HEK293 (cell line): ENCODE results near the gene INS.

Experiments used
- CTCF ChIA-PET: fragments of 350-600 bp; formaldehyde crosslinking; extraction: SDS; loops from one replicate; lab custom pipeline; 2021; ENCODE audit warnings: antibody characterized with exemption; lab: Yijun Ruan, JAX
- POLR2A ChIA-PET: fragments of 300-600 bp; formaldehyde crosslinking; extraction: SDS; loops from one replicate; lab custom pipeline; 2020; ENCODE audit warnings: antibody characterized with exemption, inconsistent platforms; lab: Yijun Ruan, JAX
- H3K27ac ChIP-seq: fragments of 200-500 bp; sonication (Bioruptor generic); 2 replicates; pipeline ENCODE4 v1.5.1; 2014; ENCODE audit warnings: low read depth, low read length, control low read depth, inconsistent platforms; ENCODE audit errors: extremely low read depth
- H3K36me3 ChIP-seq, 2 experiments: fragments of 200-500 bp in 1 of 2; sonication (Bioruptor generic) in 1 of 2; 1 replicate in 1 of 2; 2 replicates in 1 of 2; pipeline ENCODE4 v1.5.1; 2014 to 2017; ENCODE audit warnings: inconsistent platforms in 2 of 2, low read length in 2 of 2; ENCODE audit not compliant: control insufficient read depth in 2 of 2, insufficient read depth in 1 of 2
- H3K4me1 ChIP-seq: fragments of 200-500 bp; sonication (Bioruptor generic); 2 replicates; pipeline ENCODE4 v1.5.1; 2014; ENCODE audit warnings: mild to moderate bottlenecking, low read length, inconsistent platforms; ENCODE audit not compliant: control insufficient read depth, insufficient read depth
- H3K4me3 ChIP-seq: 2 replicates; pipeline ENCODE4 v1.5.1; 2011; ENCODE audit warnings: low read depth, mild to moderate bottlenecking, control low read depth, low read length, moderate library complexity
- H3K9me3 ChIP-seq: fragments of 200-500 bp; sonication (Bioruptor generic); 2 replicates; pipeline ENCODE4 v1.5.1; 2014; ENCODE audit warnings: low read depth, low read length, inconsistent platforms; ENCODE audit not compliant: control insufficient read depth, insufficient read depth
- BCL11B ChIP-seq: fragments of 450-650 bp; formaldehyde crosslinking; IDR thresholded peaks from 2 replicates; pipeline ENCODE4 v1.5.1; 2016; ENCODE audit warnings: low read depth, missing biosample characterization, missing genetic modification characterization
- GLI2 ChIP-seq: fragments of 450-650 bp; formaldehyde crosslinking; IDR thresholded peaks from 2 replicates; pipeline ENCODE4; 2017; ENCODE audit warnings: missing biosample characterization, missing genetic modification characterization, low read depth, borderline replicate concordance
- HOXD13 ChIP-seq: sonication (generic); formaldehyde crosslinking; IDR thresholded peaks from 2 replicates; pipeline ENCODE4 v1.8.0; 2022; ENCODE audit warnings: missing genetic modification reagents, borderline replicate concordance
- KLF7 ChIP-seq: fragments of 450-650 bp; formaldehyde crosslinking; IDR thresholded peaks from 2 replicates; pipeline ENCODE4 v1.5.1; 2016; ENCODE audit warnings: missing biosample characterization, missing genetic modification characterization, borderline replicate concordance
- KLF9 ChIP-seq: fragments of 450-650 bp; formaldehyde crosslinking; IDR thresholded peaks from 2 replicates; pipeline ENCODE4 v1.5.1; 2016; ENCODE audit warnings: missing biosample characterization, missing genetic modification characterization, low read depth
- YY1 ChIP-seq: fragments of 450-650 bp; formaldehyde crosslinking; IDR thresholded peaks from 2 replicates; pipeline ENCODE4 v1.5.1; 2018; ENCODE audit warnings: missing biosample characterization, missing genetic modification characterization
- ZBTB48 ChIP-seq: fragments of 450-650 bp; formaldehyde crosslinking; IDR thresholded peaks from 2 replicates; pipeline ENCODE4 v1.5.1; 2016; ENCODE audit warnings: missing biosample characterization, missing genetic modification characterization
- ZFP41 ChIP-seq: fragments of 450-650 bp; formaldehyde crosslinking; IDR thresholded peaks from 2 replicates; pipeline ENCODE4 v1.5.1; 2016; ENCODE audit warnings: missing biosample characterization, missing genetic modification characterization, borderline replicate concordance
- ZNF10 ChIP-seq: fragments of 450-650 bp; formaldehyde crosslinking; IDR thresholded peaks from 2 replicates; pipeline ENCODE4 v1.5.1; 2017; ENCODE audit warnings: missing biosample characterization, missing genetic modification characterization
- ZNF133 ChIP-seq: fragments of 450-650 bp; formaldehyde crosslinking; IDR thresholded peaks from 2 replicates; pipeline ENCODE4 v1.5.1; 2016; ENCODE audit warnings: missing biosample characterization, missing genetic modification characterization
- ZNF174 ChIP-seq: fragments of 450-650 bp; formaldehyde crosslinking; IDR thresholded peaks from 2 replicates; pipeline ENCODE4 v1.5.0; 2017; ENCODE audit warnings: missing biosample characterization, mild to moderate bottlenecking, missing genetic modification characterization
- ZNF2 ChIP-seq: fragments of 450-650 bp; formaldehyde crosslinking; IDR thresholded peaks from 2 replicates; pipeline ENCODE4 v1.5.1; 2016; ENCODE audit warnings: missing biosample characterization, missing genetic modification characterization
- ZNF223 ChIP-seq: fragments of 450-650 bp; formaldehyde crosslinking; IDR thresholded peaks from 2 replicates; pipeline ENCODE4 v1.5.1; 2016; ENCODE audit warnings: missing biosample characterization, missing genetic modification characterization
- ZNF610 ChIP-seq: fragments of 450-650 bp; formaldehyde crosslinking; IDR thresholded peaks from 2 replicates; pipeline ENCODE4 v1.5.1; 2016; ENCODE audit warnings: missing biosample characterization, missing genetic modification characterization, borderline replicate concordance
- ZNF626 ChIP-seq: fragments of 450-650 bp; sonication (Bioruptor Pico); formaldehyde crosslinking; IDR thresholded peaks from 2 replicates; pipeline ENCODE4 v1.5.1; 2018; ENCODE audit warnings: missing biosample characterization, missing genetic modification characterization, inconsistent platforms
- TF ChIP-seq, protein P1 (sequence below): fragments of 450-650 bp; formaldehyde crosslinking; IDR thresholded peaks from 2 replicates; pipeline ENCODE4 v1.5.1; 2016; ENCODE audit warnings: missing biosample characterization, missing genetic modification characterization
- TF ChIP-seq, protein P2 (sequence below): fragments of 450-650 bp; formaldehyde crosslinking; IDR thresholded peaks from 2 replicates; pipeline ENCODE4 v1.5.1; 2017; ENCODE audit warnings: missing biosample characterization, missing genetic modification characterization
- TF ChIP-seq, protein P3 (sequence below): fragments of 450-650 bp; formaldehyde crosslinking; IDR thresholded peaks from 2 replicates; pipeline ENCODE4 v1.5.1; 2016; ENCODE audit warnings: missing biosample characterization, missing genetic modification characterization
- TF ChIP-seq, protein P4 (sequence below): fragments of 450-650 bp; formaldehyde crosslinking; IDR thresholded peaks from 2 replicates; pipeline ENCODE4 v1.5.1; 2017; ENCODE audit warnings: missing biosample characterization, missing genetic modification characterization
- TF ChIP-seq, protein P5 (sequence below): fragments of 450-650 bp; formaldehyde crosslinking; IDR thresholded peaks from 2 replicates; pipeline ENCODE4 v1.5.1; 2016; ENCODE audit warnings: missing biosample characterization, missing genetic modification characterization
- TF ChIP-seq, protein P6 (sequence below): fragments of 450-650 bp; formaldehyde crosslinking; IDR thresholded peaks from 2 replicates; pipeline ENCODE4 v1.5.1; 2017; ENCODE audit warnings: missing biosample characterization, missing genetic modification characterization

INS gene

DNA sequence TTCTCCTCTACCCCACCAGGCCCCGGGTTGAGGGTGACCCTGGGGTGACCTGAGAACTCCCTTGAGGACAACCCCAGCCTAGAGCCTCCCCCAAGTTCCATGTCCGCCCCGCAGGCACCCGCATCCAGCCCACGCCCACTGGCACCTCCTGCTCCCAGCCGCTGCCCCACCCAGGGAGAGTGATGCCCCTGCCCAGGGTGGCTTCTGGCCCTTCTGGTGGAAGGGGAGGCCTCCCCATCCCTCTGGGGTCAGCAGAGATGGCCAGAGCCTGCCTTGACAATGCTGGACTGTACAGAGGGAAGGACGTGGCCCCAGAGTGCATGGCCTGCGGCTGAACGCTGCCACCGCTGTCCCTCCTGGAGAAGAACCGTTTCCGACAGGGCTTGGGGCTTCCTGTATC lies 11.7 kb upstream of the INS start (continued):
- no peak for TF ChIP-seq KLF7 (tag by site-specific recombination)
- TF ChIP-seq ZNF10 (tag by site-specific recombination): no peak
- TF ChIP-seq ZNF610 (tag by site-specific recombination): no peak
- TF ChIP-seq, all 188 proteins: peak for 0

DNA sequence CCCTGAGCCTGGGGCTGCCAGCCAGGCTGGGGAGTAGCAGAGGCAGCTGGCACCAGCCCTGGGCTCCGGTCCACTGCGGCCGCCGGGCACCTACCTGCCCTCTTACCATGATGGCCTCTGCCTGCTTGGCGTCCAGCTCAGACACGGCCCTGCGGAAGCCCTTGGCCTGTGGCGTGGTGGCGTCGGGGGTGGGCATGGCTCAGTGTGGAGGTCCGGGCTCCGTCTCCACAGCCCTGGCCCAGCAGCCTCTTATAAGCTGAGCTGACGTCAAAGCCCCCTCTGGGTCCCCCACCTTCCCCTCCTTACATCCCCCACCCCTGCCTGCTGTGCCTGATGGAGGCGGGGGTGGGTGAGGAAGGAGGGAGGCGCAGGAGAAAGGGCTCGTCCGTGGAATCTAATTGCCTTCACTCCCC lies 10.6 kb upstream of the INS start, which contains the start of gene TH:
Gene TH (minus strand): TSS at position 225 of the 413 bp plus-strand sequence. CDS start 29 bp downstream, at position 196.
- POLR2A ChIA-PET: no interaction called here
- CTCF ChIA-PET: interaction anchor here (0.7 to 1.9 kb wide), 3 partner anchors 23 to 249 kb away, joined by 3 to 14 read pairs (median 4); no protein-coding TSS in a partner anchor
- Histone ChIP-seq H3K4me3 (no peak within 1 kb of the TSS), H3K9me3 (no peaks in the 10 kb centered on the region), H3K36me3 (no peaks in the 10 kb centered on the region), H3K4me1 (no peaks in the 10 kb centered on the region), H3K27ac (no peak within 1 kb of the TSS)
- TF ChIP-seq KLF9 (tag by site-specific recombination): no peak
- no peak for TF ChIP-seq GLI2 (tag by site-specific recombination)
- TF ChIP-seq, protein P1, sequence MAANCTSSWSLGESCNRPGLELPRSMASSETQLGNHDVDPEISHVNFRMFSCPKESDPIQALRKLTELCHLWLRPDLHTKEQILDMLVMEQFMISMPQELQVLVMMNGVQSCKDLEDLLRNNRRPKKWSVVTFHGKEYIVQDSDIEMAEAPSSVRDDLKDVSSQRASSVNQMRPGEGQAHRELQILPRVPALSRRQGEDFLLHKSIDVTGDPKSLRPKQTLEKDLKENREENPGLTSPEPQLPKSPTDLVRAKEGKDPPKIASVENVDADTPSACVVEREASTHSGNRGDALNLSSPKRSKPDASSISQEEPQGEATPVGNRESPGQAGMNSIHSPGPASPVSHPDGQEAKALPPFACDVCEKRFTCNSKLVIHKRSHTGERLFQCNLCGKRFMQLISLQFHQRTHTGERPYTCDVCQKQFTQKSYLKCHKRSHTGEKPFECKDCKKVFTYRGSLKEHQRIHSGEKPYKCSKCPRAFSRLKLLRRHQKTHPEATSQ (tag by site-specific recombination): no peak
- TF ChIP-seq, protein P2, sequence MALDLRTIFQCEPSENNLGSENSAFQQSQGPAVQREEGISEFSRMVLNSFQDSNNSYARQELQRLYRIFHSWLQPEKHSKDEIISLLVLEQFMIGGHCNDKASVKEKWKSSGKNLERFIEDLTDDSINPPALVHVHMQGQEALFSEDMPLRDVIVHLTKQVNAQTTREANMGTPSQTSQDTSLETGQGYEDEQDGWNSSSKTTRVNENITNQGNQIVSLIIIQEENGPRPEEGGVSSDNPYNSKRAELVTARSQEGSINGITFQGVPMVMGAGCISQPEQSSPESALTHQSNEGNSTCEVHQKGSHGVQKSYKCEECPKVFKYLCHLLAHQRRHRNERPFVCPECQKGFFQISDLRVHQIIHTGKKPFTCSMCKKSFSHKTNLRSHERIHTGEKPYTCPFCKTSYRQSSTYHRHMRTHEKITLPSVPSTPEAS: no peak
- no peak for TF ChIP-seq HOXD13
- TF ChIP-seq ZNF174 (tag by site-specific recombination): no peak
- no peak for TF ChIP-seq ZNF133
- TF ChIP-seq ZNF223 (tag by site-specific recombination): no peak
- TF ChIP-seq, protein P3, sequence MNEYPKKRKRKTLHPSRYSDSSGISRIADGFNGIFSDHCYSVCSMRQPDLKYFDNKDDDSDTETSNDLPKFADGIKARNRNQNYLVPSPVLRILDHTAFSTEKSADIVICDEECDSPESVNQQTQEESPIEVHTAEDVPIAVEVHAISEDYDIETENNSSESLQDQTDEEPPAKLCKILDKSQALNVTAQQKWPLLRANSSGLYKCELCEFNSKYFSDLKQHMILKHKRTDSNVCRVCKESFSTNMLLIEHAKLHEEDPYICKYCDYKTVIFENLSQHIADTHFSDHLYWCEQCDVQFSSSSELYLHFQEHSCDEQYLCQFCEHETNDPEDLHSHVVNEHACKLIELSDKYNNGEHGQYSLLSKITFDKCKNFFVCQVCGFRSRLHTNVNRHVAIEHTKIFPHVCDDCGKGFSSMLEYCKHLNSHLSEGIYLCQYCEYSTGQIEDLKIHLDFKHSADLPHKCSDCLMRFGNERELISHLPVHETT (tag by site-specific recombination): no peak
- TF ChIP-seq, protein P4, sequence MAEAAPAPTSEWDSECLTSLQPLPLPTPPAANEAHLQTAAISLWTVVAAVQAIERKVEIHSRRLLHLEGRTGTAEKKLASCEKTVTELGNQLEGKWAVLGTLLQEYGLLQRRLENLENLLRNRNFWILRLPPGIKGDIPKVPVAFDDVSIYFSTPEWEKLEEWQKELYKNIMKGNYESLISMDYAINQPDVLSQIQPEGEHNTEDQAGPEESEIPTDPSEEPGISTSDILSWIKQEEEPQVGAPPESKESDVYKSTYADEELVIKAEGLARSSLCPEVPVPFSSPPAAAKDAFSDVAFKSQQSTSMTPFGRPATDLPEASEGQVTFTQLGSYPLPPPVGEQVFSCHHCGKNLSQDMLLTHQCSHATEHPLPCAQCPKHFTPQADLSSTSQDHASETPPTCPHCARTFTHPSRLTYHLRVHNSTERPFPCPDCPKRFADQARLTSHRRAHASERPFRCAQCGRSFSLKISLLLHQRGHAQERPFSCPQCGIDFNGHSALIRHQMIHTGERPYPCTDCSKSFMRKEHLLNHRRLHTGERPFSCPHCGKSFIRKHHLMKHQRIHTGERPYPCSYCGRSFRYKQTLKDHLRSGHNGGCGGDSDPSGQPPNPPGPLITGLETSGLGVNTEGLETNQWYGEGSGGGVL (tag by site-specific recombination): no peak

DNA sequence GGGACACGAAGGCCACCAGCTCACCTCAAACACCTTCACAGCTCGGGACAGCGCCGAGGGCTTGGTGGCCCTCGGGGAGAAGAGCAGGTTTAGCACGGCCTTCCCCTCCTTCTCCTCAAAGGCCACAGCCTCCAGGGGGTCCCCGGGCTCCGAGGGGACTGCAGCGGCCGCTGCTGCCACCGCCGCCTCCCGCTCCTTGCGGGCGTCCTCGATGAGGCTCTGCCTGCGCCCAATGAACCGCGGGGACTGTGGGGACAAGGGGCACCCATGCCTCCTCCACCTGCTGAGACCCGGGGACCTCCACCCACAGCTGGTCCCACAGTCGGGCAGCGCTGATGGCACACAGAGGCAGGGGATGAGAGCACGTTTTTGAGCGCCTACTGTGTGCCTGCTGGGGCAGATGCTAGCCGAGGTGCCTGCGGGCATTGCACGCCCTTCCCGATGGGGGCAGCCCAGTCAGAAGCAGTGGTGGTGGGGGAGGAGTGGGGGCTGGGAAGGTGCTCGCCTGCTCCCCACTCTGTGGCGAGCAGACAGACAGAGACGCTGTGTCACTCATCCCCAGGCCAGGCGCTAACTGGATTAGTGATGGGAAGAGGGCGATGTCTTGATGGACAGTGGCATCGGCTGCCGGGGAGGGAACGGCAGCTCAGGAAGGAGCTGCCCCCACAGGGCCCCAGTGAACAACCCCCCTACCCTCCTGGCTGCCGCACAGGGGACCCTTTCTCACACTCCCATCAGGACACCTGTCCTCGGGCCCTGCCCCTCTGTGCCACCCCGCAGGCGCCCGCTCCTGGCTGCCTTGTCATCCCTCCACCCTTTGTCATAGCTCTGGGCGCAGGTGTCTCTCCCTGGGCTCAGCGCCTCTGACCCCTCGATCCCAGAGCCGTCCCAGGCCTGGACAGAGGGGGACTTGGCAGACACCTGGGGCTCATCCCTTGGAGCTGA lies 8.9 kb upstream of the INS start:
- no peak overlapping the region for H3K4me3 ChIP-seq
- H3K4me1 ChIP-seq: no peaks in the 10 kb centered on the region
- no peaks in the 10 kb centered on the region for H3K36me3 ChIP-seq
- POLR2A ChIA-PET: no interaction called here
- TF ChIP-seq BCL11B (tag by site-specific recombination) (no peak), ZNF626 (no peak), YY1 (tag by site-specific recombination) (no peak), ZFP41 (tag by site-specific recombination) (no peak), ZBTB48 (tag by site-specific recombination) (no peak), ZNF2 (no peak)
- TF ChIP-seq, protein P5, sequence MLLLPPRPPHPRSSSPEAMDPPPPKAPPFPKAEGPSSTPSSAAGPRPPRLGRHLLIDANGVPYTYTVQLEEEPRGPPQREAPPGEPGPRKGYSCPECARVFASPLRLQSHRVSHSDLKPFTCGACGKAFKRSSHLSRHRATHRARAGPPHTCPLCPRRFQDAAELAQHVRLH: no peak
- TF ChIP-seq, protein P6, sequence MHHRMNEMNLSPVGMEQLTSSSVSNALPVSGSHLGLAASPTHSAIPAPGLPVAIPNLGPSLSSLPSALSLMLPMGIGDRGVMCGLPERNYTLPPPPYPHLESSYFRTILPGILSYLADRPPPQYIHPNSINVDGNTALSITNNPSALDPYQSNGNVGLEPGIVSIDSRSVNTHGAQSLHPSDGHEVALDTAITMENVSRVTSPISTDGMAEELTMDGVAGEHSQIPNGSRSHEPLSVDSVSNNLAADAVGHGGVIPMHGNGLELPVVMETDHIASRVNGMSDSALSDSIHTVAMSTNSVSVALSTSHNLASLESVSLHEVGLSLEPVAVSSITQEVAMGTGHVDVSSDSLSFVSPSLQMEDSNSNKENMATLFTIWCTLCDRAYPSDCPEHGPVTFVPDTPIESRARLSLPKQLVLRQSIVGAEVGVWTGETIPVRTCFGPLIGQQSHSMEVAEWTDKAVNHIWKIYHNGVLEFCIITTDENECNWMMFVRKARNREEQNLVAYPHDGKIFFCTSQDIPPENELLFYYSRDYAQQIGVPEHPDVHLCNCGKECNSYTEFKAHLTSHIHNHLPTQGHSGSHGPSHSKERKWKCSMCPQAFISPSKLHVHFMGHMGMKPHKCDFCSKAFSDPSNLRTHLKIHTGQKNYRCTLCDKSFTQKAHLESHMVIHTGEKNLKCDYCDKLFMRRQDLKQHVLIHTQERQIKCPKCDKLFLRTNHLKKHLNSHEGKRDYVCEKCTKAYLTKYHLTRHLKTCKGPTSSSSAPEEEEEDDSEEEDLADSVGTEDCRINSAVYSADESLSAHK: no peak
- CTCF ChIA-PET: interaction anchor here (0.7 to 2.9 kb wide), 3 partner anchors 14 to 250 kb away, joined by 4 to 14 read pairs (median 12); no protein-coding TSS in a partner anchor
- no peaks in the 10 kb centered on the region for H3K9me3 ChIP-seq
- no peak overlapping the region for H3K27ac ChIP-seq
